Activated CD4-positive, CD25-positive, alpha-beta regulatory T cell (primary cell): Measurements from ENCODE around the gene FLOT2.
"Not testable (repeated sequence)": the region's sequence is repeated elsewhere in the genome, so short reads cannot be mapped to it uniquely, and the experiment has no call there.

ENCODE experiments used
- DNase-seq, 4 experiments: peaks; one replicate each; lab custom pipeline; 2025; lab: John Stamatoyannopoulos, UW

Gene FLOT2

GRCh38 chr17:28843816-28844148, 53.8 kb downstream of the FLOT2 start:
- no peak for DNase-seq

- DNase-seq, result peak; percentile 68 to 78 (median 74)
These were observed 55.1 kb downstream of the FLOT2 start, which contains the start of gene FAM222B for GRCh38 chr17:28842282-28843012. Gene FAM222B (minus strand): TSS chr17:28842790. CDS start chr17:28766667, 76,123 bp downstream.

GRCh38 chr17:28841901-28842281, 55.6 kb downstream of the FLOT2 start:
- DNase-seq, result no peak

- no peak for DNase-seq
These were observed 58.3 kb downstream of the FLOT2 start for GRCh38 chr17:28839221-28839620.

- DNase-seq, result not testable (repeated sequence)
These were observed 61.0 kb downstream of the FLOT2 start for GRCh38 chr17:28836541-28836940.

GRCh38 chr17:28834420-28834819, 63.1 kb downstream of the FLOT2 start:
- no peak for DNase-seq
